Fibroblast of lung (primary cell): ENCODE data around the gene C1GALT1. TPM values are rescaled to one million over a fixed set of nuclear protein-coding genes. Genes with fewer than 3 reads are reported as not detected.
"Not testable (repeated sequence)": the region's sequence is repeated elsewhere in the genome, so short reads cannot be mapped to it uniquely, and the experiment has no call there.

Experiments
- DNase-seq, 2 donors: peaks; one replicate each; pipeline versions ENCODE4 v3.0.0 to v3.0.0-alpha.2; 2010; ENCODE audit warnings: low read depth in 2 of 2
- H2AFZ ChIP-seq: 2 replicates; pipeline ENCODE4 v1.5.1; 2012; ENCODE audit warnings: low read length, control low read depth, inconsistent platforms
- H3K27ac ChIP-seq: 2 replicates; pipeline ENCODE4 v1.5.1; 2011; ENCODE audit warnings: low read length, control low read depth; ENCODE audit not compliant: insufficient read depth
- H3K27me3 ChIP-seq: 2 replicates; pipeline ENCODE4 v1.5.1; 2011; ENCODE audit warnings: mild to moderate bottlenecking, low read length; ENCODE audit not compliant: control insufficient read depth, insufficient read depth
- H3K36me3 ChIP-seq: 2 replicates; pipeline ENCODE4 v1.5.1; 2011; ENCODE audit warnings: low read length; ENCODE audit not compliant: control insufficient read depth, insufficient read depth
- H3K4me1 ChIP-seq: 2 replicates; pipeline ENCODE4 v1.5.1; 2011; ENCODE audit warnings: low read length; ENCODE audit not compliant: control insufficient read depth, insufficient read depth; ENCODE audit errors: extremely low read depth
- H3K4me2 ChIP-seq: 2 replicates; pipeline ENCODE4 v1.5.1; 2011; ENCODE audit warnings: low read length, control low read depth; ENCODE audit not compliant: insufficient read depth; ENCODE audit errors: extremely low read depth
- H3K4me3 ChIP-seq, 4 experiments: fragments of 200-600 bp in 1 of 4; sonication (generic) in 1 of 4; replicated peaks in 1 of 4; 2 replicates each; pipeline ENCODE4 v1.5.1; 2011 to 2016; ENCODE audit warnings: low read length in 4 of 4, low read depth in 3 of 4, mild to moderate bottlenecking in 3 of 4, control low read depth in 2 of 4, inconsistent platforms in 1 of 4, mixed read lengths in 1 of 4; ENCODE audit not compliant: insufficient read depth in 1 of 4; ENCODE audit errors: control extremely low read depth in 1 of 4
- H3K79me2 ChIP-seq: 2 replicates; pipeline ENCODE4 v1.5.1; 2012; ENCODE audit warnings: mild to moderate bottlenecking, low read length, inconsistent platforms; ENCODE audit not compliant: control insufficient read depth, insufficient read depth
- H3K9ac ChIP-seq: 2 replicates; pipeline ENCODE4 v1.5.1; 2011; ENCODE audit warnings: mild to moderate bottlenecking, low read length, control low read depth; ENCODE audit not compliant: insufficient read depth
- H3K9me3 ChIP-seq: 2 replicates; pipeline ENCODE4 v1.5.1; 2012; ENCODE audit warnings: low read depth, low read length; ENCODE audit not compliant: control insufficient read depth, insufficient read depth
- H4K20me1 ChIP-seq: 2 replicates; pipeline ENCODE4 v1.5.1; 2011; ENCODE audit warnings: low read length; ENCODE audit not compliant: control insufficient read depth, insufficient read depth; ENCODE audit errors: extremely low read depth
- EZH2 ChIP-seq: IDR thresholded peaks from 2 replicates; pipeline ENCODE4 v1.5.1; 2012; ENCODE audit warnings: low read length, control low read depth, mild to moderate bottlenecking; ENCODE audit errors: missing control alignments
- polyA plus RNA-seq, 2 donors: library from polyadenylated mRNA; depleted of rRNA in 1 of 2; stranded (reverse) in 1 of 2; unstranded in 1 of 2; fragments of >200 nt; gene quantifications; 2 replicates each; pipeline ENCODE4 v1.2.1, GENCODE V29; 2011 to 2012; ENCODE audit warnings: missing spikeins in 1 of 2
- total RNA-seq: library from RNA; depleted of rRNA; stranded (reverse); fragments of >200 nt; gene quantifications from 2 replicates; pipeline ENCODE4 v1.2.1, GENCODE V29; 2014
- TF ChIP-seq, protein P1 (sequence below), 2 donors: IDR thresholded peaks in 1 of 2; conservative IDR thresholded peaks in 1 of 2; 1 replicate in 1 of 2; 2 replicates in 1 of 2; pipeline ENCODE4 v1.5.1; 2011 to 2012; ENCODE audit warnings: low read length in 2 of 2, control low read depth in 1 of 2, inconsistent platforms in 1 of 2, low read depth in 1 of 2, mild to moderate bottlenecking in 1 of 2

Gene C1GALT1
- total and polyA plus RNA-seq, 2 donors (not counting 1 experiment from before 2014, with no cell fraction given) = 17.0 to 26.3 TPM

DNA sequence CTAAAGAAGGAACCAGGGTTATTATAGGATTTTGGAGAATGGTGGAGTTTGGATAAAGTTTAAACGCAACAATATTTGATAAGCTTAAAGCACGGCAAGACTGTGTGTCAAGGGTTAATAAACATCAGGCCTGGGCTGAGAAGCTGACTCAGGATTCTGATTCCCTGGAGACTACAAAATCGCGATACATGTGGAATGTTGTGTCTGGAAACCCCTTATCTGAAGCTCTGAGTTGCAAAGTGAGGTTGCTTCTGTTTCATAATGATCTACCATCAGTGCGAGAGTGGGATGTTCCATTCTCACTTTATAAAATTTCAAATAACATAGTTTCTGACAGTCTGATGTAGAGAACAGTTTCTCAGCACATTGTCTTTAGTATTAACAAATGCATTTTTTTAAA is 7.8 kb downstream of the C1GALT1 start:
- no peaks in the 10 kb centered on the region for H3K9me3 ChIP-seq
- no peaks in the 10 kb centered on the region for H4K20me1 ChIP-seq
- no peaks in the 10 kb centered on the region for H3K27me3 ChIP-seq
- H2AFZ ChIP-seq = peak overlapping the region; percentile 13
- H3K9ac ChIP-seq = no peak overlapping the region
- peak; percentile 74 to 77 for DNase-seq
- peak overlapping the region; percentile 19 for H3K27ac ChIP-seq
- no peaks in the 10 kb centered on the region for H3K4me1 ChIP-seq
- H3K36me3 ChIP-seq = no peaks in the 10 kb centered on the region
- H3K4me2 ChIP-seq = peak overlapping the region; percentile 62
- H3K4me3 ChIP-seq = peak overlapping the region in 2 of 4 experiments; percentile 9 to 32
- TF ChIP-seq, protein P1, sequence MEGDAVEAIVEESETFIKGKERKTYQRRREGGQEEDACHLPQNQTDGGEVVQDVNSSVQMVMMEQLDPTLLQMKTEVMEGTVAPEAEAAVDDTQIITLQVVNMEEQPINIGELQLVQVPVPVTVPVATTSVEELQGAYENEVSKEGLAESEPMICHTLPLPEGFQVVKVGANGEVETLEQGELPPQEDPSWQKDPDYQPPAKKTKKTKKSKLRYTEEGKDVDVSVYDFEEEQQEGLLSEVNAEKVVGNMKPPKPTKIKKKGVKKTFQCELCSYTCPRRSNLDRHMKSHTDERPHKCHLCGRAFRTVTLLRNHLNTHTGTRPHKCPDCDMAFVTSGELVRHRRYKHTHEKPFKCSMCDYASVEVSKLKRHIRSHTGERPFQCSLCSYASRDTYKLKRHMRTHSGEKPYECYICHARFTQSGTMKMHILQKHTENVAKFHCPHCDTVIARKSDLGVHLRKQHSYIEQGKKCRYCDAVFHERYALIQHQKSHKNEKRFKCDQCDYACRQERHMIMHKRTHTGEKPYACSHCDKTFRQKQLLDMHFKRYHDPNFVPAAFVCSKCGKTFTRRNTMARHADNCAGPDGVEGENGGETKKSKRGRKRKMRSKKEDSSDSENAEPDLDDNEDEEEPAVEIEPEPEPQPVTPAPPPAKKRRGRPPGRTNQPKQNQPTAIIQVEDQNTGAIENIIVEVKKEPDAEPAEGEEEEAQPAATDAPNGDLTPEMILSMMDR (conservative IDR thresholded peaks at IDR 0.05 in 1 of 2, IDR thresholded peaks at IDR 0.05 in 1 of 2; ENCODE audit: low read depth in 1 of 2, low read length in 2 of 2) = no peak
- TF ChIP-seq EZH2 = no peak
- peaks cover 35% of the 10 kb centered on the region for H3K79me2 ChIP-seq

DNA sequence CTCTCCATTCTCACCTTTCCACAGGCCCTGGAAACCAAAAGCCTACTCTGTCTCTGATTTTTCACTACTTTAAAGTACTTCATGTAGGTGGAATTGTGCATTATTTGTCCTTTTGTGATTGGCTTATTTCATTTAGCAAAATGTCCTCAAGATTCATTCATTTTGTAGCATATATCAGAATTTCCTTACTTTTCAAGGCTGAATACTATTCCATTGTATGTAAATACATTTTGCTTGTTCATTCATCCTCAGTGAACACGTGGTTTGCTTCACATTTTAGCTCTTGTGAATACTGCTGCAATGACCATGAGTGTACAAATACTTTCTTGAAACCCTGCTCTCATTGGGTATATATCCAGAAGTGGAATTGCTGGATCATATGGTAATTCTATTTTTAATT is 8.8 kb downstream of the C1GALT1 start:
- Histone ChIP-seq H3K9me3 (no peaks in the 10 kb centered on the region), H3K27me3 (no peaks in the 10 kb centered on the region), H3K27ac (no peak overlapping the region), H3K4me2 (no peak overlapping the region), H3K4me1 (no peaks in the 10 kb centered on the region), H3K9ac (no peak overlapping the region), H3K79me2 (peaks cover 32% of the 10 kb centered on the region), H4K20me1 (no peaks in the 10 kb centered on the region), H3K36me3 (no peaks in the 10 kb centered on the region), H2AFZ (no peak overlapping the region), H3K4me3 (no peak overlapping the region)
- DNase-seq = no peak
- TF ChIP-seq, protein P1 (conservative IDR thresholded peaks at IDR 0.05 in 1 of 2, IDR thresholded peaks at IDR 0.05 in 1 of 2; ENCODE audit: low read depth in 1 of 2, low read length in 2 of 2) = no peak
- no peak for TF ChIP-seq EZH2

DNA sequence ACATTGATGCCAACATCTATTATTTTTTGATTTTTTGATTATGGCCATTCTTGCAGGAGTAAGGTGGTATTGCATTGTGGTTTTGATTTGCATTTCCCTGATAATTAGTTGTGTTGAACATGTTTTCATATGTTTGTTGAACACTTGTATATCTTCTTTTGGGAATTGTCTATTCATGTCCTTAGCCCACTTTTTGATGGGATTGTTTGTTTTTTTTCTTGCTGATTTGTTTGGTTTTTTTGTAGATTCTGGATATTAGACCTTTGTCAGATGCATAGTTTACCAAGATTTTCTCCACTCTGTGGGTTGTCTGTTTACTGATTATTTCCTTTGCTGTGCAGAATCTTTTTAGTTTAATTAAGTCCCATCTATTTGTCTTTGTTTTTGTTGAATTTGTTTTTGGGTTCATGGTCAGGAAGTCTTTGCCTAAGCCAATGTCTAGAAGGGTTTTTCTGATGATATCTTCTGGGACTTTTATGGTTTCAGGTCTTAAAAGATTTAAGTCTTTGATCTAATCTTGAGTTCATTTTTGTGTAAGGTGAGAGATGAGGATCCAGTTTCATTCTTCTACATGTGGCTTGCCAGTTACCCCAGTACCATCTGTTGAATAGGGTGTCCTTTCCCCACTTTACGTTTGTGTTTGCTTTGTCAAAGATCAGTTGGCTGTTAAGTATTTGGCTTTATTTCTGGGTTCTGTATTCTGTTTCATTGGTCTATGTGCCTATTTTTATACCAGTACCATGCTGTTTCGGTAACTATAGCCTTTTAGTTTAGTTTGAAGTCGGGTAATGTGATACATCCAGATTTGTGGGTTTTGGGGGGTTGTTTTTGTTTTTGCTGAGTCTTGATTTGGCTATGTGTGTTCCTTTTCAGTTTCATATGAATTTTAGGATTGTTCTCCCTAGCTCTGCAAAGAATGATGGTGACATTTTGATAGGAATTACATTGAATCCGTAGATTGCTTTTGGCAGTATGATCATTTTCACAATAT is 10.7 kb downstream of the C1GALT1 start:
- H4K20me1 ChIP-seq, H3K27ac ChIP-seq, H3K36me3 ChIP-seq, H3K27me3 ChIP-seq, H2AFZ ChIP-seq, H3K9me3 ChIP-seq, H3K9ac ChIP-seq, H3K4me1 ChIP-seq, H3K4me2 ChIP-seq, DNase-seq, H3K4me3 ChIP-seq: not testable (repeated sequence)
- H3K79me2 ChIP-seq = peaks cover 25% of the 10 kb centered on the region

DNA sequence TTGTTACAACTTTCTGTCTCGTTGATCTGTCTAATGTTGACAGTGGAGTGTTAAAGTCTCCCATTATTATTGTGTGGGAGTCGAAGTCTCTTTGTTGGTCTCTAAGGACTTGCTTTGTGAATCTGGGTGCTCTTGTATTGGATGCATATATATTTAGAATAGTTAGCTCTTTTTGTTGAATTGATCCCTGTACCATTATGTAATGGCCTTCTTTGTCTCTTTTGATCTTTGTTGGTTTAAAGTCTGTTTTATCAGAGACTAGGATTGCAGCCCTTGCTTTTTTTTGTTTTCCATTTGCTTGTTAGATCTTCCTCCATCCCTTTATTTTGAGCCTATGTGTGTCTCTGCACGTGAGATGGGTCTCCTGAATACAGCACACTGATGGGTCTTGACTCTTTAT is 17.2 kb downstream of the C1GALT1 start:
- not testable (repeated sequence) for H2AFZ ChIP-seq

DNA sequence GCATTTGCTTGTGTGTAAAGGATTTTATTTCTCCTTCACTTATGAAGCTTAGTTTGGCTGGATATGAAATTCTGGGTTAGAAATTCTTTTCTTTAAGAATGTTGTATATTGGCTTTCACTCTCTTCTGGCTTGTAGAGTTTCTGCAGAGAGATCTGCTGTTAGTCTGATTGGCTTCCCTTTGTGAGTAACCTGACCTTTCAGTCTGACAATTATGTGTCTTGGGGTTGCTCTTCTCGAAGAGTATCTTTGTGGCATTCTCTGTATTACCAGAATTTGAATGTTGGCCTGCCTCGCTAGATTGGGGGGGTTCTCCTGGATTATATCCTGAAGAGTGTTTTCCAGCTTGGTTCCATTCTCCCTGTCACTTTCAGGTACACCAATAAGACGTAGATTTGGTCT is 17.9 kb downstream of the C1GALT1 start:
- H3K27me3 ChIP-seq, H2AFZ ChIP-seq, DNase-seq: not testable (repeated sequence)

More for the DNA sequence above, 17.2 kb downstream of the C1GALT1 start:
- H3K27ac ChIP-seq, H3K4me3 ChIP-seq, H3K36me3 ChIP-seq, H3K9ac ChIP-seq, H3K27me3 ChIP-seq, H3K9me3 ChIP-seq, H3K4me1 ChIP-seq, H3K4me2 ChIP-seq, H4K20me1 ChIP-seq, H3K79me2 ChIP-seq, DNase-seq: not testable (repeated sequence)

More for the DNA sequence above, 17.9 kb downstream of the C1GALT1 start:
- not testable (repeated sequence) for H4K20me1 ChIP-seq, H3K9me3 ChIP-seq, H3K4me3 ChIP-seq, H3K79me2 ChIP-seq, H3K4me2 ChIP-seq, H3K36me3 ChIP-seq, H3K4me1 ChIP-seq, H3K27ac ChIP-seq, H3K9ac ChIP-seq
